SH-SY5Y (cell line): Measurements from ENCODE around the gene MRPL51.

Source experiments
- GATA2 ChIP-seq: IDR thresholded peaks from 2 replicates; pipeline ENCODE4 v1.6.1; 2011; ENCODE audit warnings: mild to moderate bottlenecking, low read depth, low read length
- GATA3 ChIP-seq: IDR thresholded peaks from 2 replicates; pipeline ENCODE4 v1.6.1; 2011; ENCODE audit warnings: low read depth, mild to moderate bottlenecking, low read length, moderate library complexity

The MRPL51 gene

GRCh38 chr12:6492838-6493496 lies at the start of gene MRPL51:
MRPL51 (minus strand) TSS chr12:6493262; CDS start chr12:6493136, 126 bp downstream.
- TF ChIP-seq GATA3 (no peak), GATA2 (no peak)

- no peak for TF ChIP-seq GATA2
- no peak for TF ChIP-seq GATA3
Observed at GRCh38 chr12:6542209-6543009, 49.3 kb upstream of the MRPL51 start.

GRCh38 chr12:6541371-6542165 lies 48.5 kb upstream of the MRPL51 start:
- TF ChIP-seq GATA3 (no peak), GATA2 (no peak)

GRCh38 chr12:6540181-6540877 lies 47.3 kb upstream of the MRPL51 start:
- TF ChIP-seq GATA2 (no peak), GATA3 (no peak)

- TF ChIP-seq GATA2: no peak
Observed at GRCh38 chr12:6539707-6540134, 46.7 kb upstream of the MRPL51 start.

- TF ChIP-seq GATA3 (no peak), GATA2 (no peak)
Observed at GRCh38 chr12:6539314-6539682, 46.2 kb upstream of the MRPL51 start.

- no peak for TF ChIP-seq GATA3
- no peak for TF ChIP-seq GATA2
Observed at GRCh38 chr12:6538420-6539313, 45.6 kb upstream of the MRPL51 start.

GRCh38 chr12:6536894-6537579 lies 44.0 kb upstream of the MRPL51 start:
- TF ChIP-seq GATA3: no peak
- no peak for TF ChIP-seq GATA2

GRCh38 chr12:6535960-6536847 lies 43.1 kb upstream of the MRPL51 start:
- no peak for TF ChIP-seq GATA3
- TF ChIP-seq GATA2: no peak

- TF ChIP-seq GATA2: no peak
- no peak for TF ChIP-seq GATA3
Observed at GRCh38 chr12:6535697-6535946, 42.6 kb upstream of the MRPL51 start.

GRCh38 chr12:6534945-6535696 lies 42.1 kb upstream of the MRPL51 start:
- TF ChIP-seq GATA3: no peak
- no peak for TF ChIP-seq GATA2
